Loucy (cell line): ENCODE measurements around the gene CFAP92.

Source experiments
- CTCF ChIP-seq: fragments of 200-600 bp; sonication (generic); conservative IDR thresholded peaks from 2 replicates; pipeline ENCODE4 v1.5.1; 2014; ENCODE audit warnings: mild to moderate bottlenecking, antibody characterized with exemption, low read length
- EZH2phosphoT487 ChIP-seq: fragments of 200-600 bp; IDR thresholded peaks from 2 replicates; pipeline ENCODE4 v1.6.1; 2018; ENCODE audit warnings: antibody characterized with exemption, mild to moderate bottlenecking, moderate library complexity, borderline replicate concordance

- TF ChIP-seq CTCF (no peak), EZH2phosphoT487 (no peak)
These were observed 28.6 kb downstream of the CFAP92 start for GRCh38 chr3:128965280-128965679.
